Vagina (tissue), 2 donors: ENCODE data around the gene CPA3.

Experiments
- CTCF ChIP-seq, 3 experiments: fragments of 450-650 bp in 2 of 3; fragments of 200-600 bp in 1 of 3; sonication (generic) in 1 of 3; IDR thresholded peaks; one replicate each; pipeline ENCODE4 v1.5.1; 2017 to 2019; ENCODE audit warnings: antibody characterized with exemption in 3 of 3, mild to moderate bottlenecking in 2 of 3, moderate library complexity in 2 of 3
- POLR2A ChIP-seq, 2 donors: fragments of 450-650 bp; IDR thresholded peaks; one replicate each; pipeline ENCODE4 v1.6.1; 2017; ENCODE audit warnings: antibody characterized with exemption in 2 of 2, mild to moderate bottlenecking in 2 of 2, moderate library complexity in 2 of 2
- POLR2AphosphoS5 ChIP-seq, 2 donors: sonication (generic); formaldehyde crosslinking; IDR thresholded peaks; one replicate each; pipeline ENCODE4 v1.9.0; 2017; ENCODE audit warnings: antibody characterized with exemption in 2 of 2, mild to moderate bottlenecking in 2 of 2, low read depth in 1 of 2; ENCODE audit not compliant: insufficient read depth in 1 of 2

- no peak for TF ChIP-seq CTCF (IDR thresholded peaks at IDR 0.05)
- TF ChIP-seq POLR2A (IDR thresholded peaks at IDR 0.05), result no peak
- no peak for TF ChIP-seq POLR2AphosphoS5 (IDR thresholded peaks at IDR 0.05; ENCODE audit: insufficient read depth in 1 of 2, low read depth in 1 of 2)
These were observed 67.9 kb downstream of the CPA3 start for GRCh38 chr3:148932972-148933371.
